Fibroblast of skin of left biceps (primary cell): ENCODE data around the gene SUGT1.
A peak's percentile ranks its signal among the peaks of the same experiment; 100 is the strongest.
"Not testable (repeated sequence)": the region's sequence is repeated elsewhere in the genome, so short reads cannot be mapped to it uniquely, and the experiment has no call there.

Experiments used
- DNase-seq, 2 experiments: peaks; one replicate each; pipeline ENCODE4 v3.0.0-alpha.2; 2013; ENCODE audit warnings: low read depth in 2 of 2

The SUGT1 gene

GRCh38 chr13:52652196-52652979 lies at the start of gene SUGT1:
TSS of gene SUGT1 (plus strand) at chr13:52652836. CDS start at chr13:52652921, 85 bp downstream.
- peak; percentile 96 to 97 for DNase-seq

- DNase-seq: not testable (repeated sequence)
Measured at GRCh38 chr13:52603316-52603715, 49.3 kb upstream of the SUGT1 start.

- DNase-seq: not testable (repeated sequence)
Measured at GRCh38 chr13:52606126-52606525, 46.5 kb upstream of the SUGT1 start.

GRCh38 chr13:52606795-52607194 lies 45.8 kb upstream of the SUGT1 start:
- DNase-seq: not testable (repeated sequence)

GRCh38 chr13:52608184-52608583 lies 44.5 kb upstream of the SUGT1 start:
- DNase-seq: not testable (repeated sequence)

- DNase-seq: not testable (repeated sequence)
Measured at GRCh38 chr13:52609013-52609606, 43.5 kb upstream of the SUGT1 start.

- DNase-seq: not testable (repeated sequence)
Measured at GRCh38 chr13:52610158-52610557, 42.5 kb upstream of the SUGT1 start.

- no peak for DNase-seq
Measured at GRCh38 chr13:52615134-52615801, 37.4 kb upstream of the SUGT1 start.

- DNase-seq: no peak
Measured at GRCh38 chr13:52615812-52616211, 36.8 kb upstream of the SUGT1 start.

- peak; percentile 51 to 59 for DNase-seq
Measured at GRCh38 chr13:52617070-52618060, 35.3 kb upstream of the SUGT1 start.

GRCh38 chr13:52631083-52631690 lies 21.4 kb upstream of the SUGT1 start:
- DNase-seq: not testable (repeated sequence)

- DNase-seq: no peak
Measured at GRCh38 chr13:52638666-52639328, 13.8 kb upstream of the SUGT1 start.

- DNase-seq: no peak
Measured at GRCh38 chr13:52642131-52642530, 10.5 kb upstream of the SUGT1 start, which contains the start of gene HNRNPA1L2. TSS of gene HNRNPA1L2 (plus strand) at chr13:52642431. CDS start at chr13:52642493, 62 bp downstream.

GRCh38 chr13:52644108-52644507 lies 8.5 kb upstream of the SUGT1 start:
- no peak for DNase-seq

- DNase-seq: no peak
Measured at GRCh38 chr13:52646967-52647366, 5.7 kb upstream of the SUGT1 start.

GRCh38 chr13:52650731-52651130 lies 1.9 kb upstream of the SUGT1 start:
- DNase-seq: no peak

GRCh38 chr13:52651897-52652195 lies 790 bp upstream of the SUGT1 start:
- DNase-seq: peak in 1 of 2 experiments; percentile 7

GRCh38 chr13:52652980-52653303 lies 306 bp downstream of the SUGT1 start:
- no peak for DNase-seq

- no peak for DNase-seq
Measured at GRCh38 chr13:52659340-52659739, 6.7 kb downstream of the SUGT1 start.

GRCh38 chr13:52664272-52664671 lies 11.6 kb downstream of the SUGT1 start:
- no peak for DNase-seq

- no peak for DNase-seq
Measured at GRCh38 chr13:52665325-52665724, 12.7 kb downstream of the SUGT1 start.
